ENCODE measurements around the gene ARFGAP2.

Gene ARFGAP2

GRCh38 chr11:47186076-47186699, 9.5 kb upstream of the ARFGAP2 start, which contains the start of gene PACSIN3 (continued):
- TF ChIP-seq, protein P1, sequence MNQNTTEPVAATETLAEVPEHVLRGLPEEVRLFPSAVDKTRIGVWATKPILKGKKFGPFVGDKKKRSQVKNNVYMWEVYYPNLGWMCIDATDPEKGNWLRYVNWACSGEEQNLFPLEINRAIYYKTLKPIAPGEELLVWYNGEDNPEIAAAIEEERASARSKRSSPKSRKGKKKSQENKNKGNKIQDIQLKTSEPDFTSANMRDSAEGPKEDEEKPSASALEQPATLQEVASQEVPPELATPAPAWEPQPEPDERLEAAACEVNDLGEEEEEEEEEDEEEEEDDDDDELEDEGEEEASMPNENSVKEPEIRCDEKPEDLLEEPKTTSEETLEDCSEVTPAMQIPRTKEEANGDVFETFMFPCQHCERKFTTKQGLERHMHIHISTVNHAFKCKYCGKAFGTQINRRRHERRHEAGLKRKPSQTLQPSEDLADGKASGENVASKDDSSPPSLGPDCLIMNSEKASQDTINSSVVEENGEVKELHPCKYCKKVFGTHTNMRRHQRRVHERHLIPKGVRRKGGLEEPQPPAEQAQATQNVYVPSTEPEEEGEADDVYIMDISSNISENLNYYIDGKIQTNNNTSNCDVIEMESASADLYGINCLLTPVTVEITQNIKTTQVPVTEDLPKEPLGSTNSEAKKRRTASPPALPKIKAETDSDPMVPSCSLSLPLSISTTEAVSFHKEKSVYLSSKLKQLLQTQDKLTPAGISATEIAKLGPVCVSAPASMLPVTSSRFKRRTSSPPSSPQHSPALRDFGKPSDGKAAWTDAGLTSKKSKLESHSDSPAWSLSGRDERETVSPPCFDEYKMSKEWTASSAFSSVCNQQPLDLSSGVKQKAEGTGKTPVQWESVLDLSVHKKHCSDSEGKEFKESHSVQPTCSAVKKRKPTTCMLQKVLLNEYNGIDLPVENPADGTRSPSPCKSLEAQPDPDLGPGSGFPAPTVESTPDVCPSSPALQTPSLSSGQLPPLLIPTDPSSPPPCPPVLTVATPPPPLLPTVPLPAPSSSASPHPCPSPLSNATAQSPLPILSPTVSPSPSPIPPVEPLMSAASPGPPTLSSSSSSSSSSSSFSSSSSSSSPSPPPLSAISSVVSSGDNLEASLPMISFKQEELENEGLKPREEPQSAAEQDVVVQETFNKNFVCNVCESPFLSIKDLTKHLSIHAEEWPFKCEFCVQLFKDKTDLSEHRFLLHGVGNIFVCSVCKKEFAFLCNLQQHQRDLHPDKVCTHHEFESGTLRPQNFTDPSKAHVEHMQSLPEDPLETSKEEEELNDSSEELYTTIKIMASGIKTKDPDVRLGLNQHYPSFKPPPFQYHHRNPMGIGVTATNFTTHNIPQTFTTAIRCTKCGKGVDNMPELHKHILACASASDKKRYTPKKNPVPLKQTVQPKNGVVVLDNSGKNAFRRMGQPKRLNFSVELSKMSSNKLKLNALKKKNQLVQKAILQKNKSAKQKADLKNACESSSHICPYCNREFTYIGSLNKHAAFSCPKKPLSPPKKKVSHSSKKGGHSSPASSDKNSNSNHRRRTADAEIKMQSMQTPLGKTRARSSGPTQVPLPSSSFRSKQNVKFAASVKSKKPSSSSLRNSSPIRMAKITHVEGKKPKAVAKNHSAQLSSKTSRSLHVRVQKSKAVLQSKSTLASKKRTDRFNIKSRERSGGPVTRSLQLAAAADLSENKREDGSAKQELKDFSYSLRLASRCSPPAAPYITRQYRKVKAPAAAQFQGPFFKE (tag by site-specific recombination; IDR thresholded peaks at IDR 0.05; ENCODE audit: borderline replicate concordance) = no peak
- TF ChIP-seq ZNF768 (tag by site-specific recombination; IDR thresholded peaks at IDR 0.05) (no peak), RBAK (tag by site-specific recombination; IDR thresholded peaks at IDR 0.05) (no peak), ZNF202 (tag by site-specific recombination; IDR thresholded peaks at IDR 0.05; ENCODE audit: borderline replicate concordance) (no peak), ZNF404 (tag by site-specific recombination; IDR thresholded peaks at IDR 0.05) (no peak), YY1 (tag by site-specific recombination; IDR thresholded peaks at IDR 0.05) (no peak), ZNF433 (tag by site-specific recombination; IDR thresholded peaks at IDR 0.05; ENCODE audit: low read depth) (no peak), MYNN (tag by site-specific recombination; IDR thresholded peaks at IDR 0.05; ENCODE audit: borderline replicate concordance) (no peak), ZNF521 (tag by site-specific recombination; IDR thresholded peaks at IDR 0.05) (no peak), ZNF777 (tag by site-specific recombination; IDR thresholded peaks at IDR 0.05; ENCODE audit: borderline replicate concordance) (no peak), ZNF677 (tag by site-specific recombination; IDR thresholded peaks at IDR 0.05) (no peak), ZNF621 (tag by site-specific recombination; IDR thresholded peaks at IDR 0.05) (no peak), ZNF664 (tag by site-specific recombination; IDR thresholded peaks at IDR 0.05) (no peak), KLF16 (tag by site-specific recombination; IDR thresholded peaks at IDR 0.05) (no peak), ZNF596 (tag by site-specific recombination; IDR thresholded peaks at IDR 0.05) (no peak)
- TF ChIP-seq, protein P2, sequence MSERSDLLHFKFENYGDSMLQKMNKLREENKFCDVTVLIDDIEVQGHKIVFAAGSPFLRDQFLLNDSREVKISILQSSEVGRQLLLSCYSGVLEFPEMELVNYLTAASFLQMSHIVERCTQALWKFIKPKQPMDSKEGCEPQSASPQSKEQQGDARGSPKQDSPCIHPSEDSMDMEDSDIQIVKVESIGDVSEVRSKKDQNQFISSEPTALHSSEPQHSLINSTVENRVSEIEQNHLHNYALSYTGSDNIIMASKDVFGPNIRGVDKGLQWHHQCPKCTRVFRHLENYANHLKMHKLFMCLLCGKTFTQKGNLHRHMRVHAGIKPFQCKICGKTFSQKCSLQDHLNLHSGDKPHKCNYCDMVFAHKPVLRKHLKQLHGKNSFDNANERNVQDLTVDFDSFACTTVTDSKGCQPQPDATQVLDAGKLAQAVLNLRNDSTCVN (tag by site-specific recombination; optimal IDR thresholded peaks at IDR 0.05) = peak; percentile 63
- TF ChIP-seq, protein P3, sequence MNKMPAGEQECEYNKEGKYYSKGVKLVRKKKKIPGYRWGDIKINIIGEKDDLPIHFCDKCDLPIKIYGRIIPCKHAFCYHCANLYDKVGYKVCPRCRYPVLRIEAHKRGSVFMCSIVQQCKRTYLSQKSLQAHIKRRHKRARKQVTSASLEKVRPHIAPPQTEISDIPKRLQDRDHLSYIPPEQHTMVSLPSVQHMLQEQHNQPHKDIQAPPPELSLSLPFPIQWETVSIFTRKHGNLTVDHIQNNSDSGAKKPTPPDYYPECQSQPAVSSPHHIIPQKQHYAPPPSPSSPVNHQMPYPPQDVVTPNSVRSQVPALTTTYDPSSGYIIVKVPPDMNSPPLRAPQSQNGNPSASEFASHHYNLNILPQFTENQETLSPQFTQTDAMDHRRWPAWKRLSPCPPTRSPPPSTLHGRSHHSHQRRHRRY (tag by site-specific recombination; IDR thresholded peaks at IDR 0.05) = no peak

GRCh38 chr11:47185305-47186075, 8.8 kb upstream of the ARFGAP2 start:
- ChIA-PET CTCF (interaction anchor here (0.7 to 1.6 kb wide), 8 partner anchors 19 to 536 kb away, joined by 3 to 6 read pairs (median 4); no protein-coding TSS in a partner anchor), POLR2A (interaction anchor here (0.6 to 2.8 kb wide), 12 partner anchors 13 to 468 kb away, joined by 3 to 46 read pairs (median 4); partner anchors contain the start of genes ACP2 and DDB2)
- Histone ChIP-seq H3K36me3 (ENCODE audit: control insufficient read depth in 2 of 2, insufficient read depth in 1 of 2, low read length in 2 of 2) (peaks cover 0 to 19% of the 10 kb centered on the region in 2 experiments; a peak in 2 of 3 replicates), H3K9me3 (ENCODE audit: control insufficient read depth, insufficient read depth, low read depth, low read length) (no peaks in the 10 kb centered on the region), H3K4me1 (ENCODE audit: control insufficient read depth, insufficient read depth, low read length) (peaks cover 9% of the 10 kb centered on the region), H3K4me3 (ENCODE audit: low read depth, low read length) (peak overlapping the region; percentile 73), H3K27ac (ENCODE audit: extremely low read depth, low read depth, low read length) (peak overlapping the region; percentile 72; the same call in 1 of the 2 replicates)
- TF ChIP-seq GLIS1 (tag by site-specific recombination; IDR thresholded peaks at IDR 0.05) (peak; percentile 43; the same call in 1 of the 2 replicates), ZNF114 (tag by site-specific recombination; IDR thresholded peaks at IDR 0.05) (no peak), KLF7 (tag by site-specific recombination; IDR thresholded peaks at IDR 0.05; ENCODE audit: borderline replicate concordance) (no peak), ZBTB20 (tag by site-specific recombination; IDR thresholded peaks at IDR 0.05) (peak; percentile 88), ZNF280C (tag by site-specific recombination; IDR thresholded peaks at IDR 0.05) (no peak), SCRT1 (tag by site-specific recombination; IDR thresholded peaks at IDR 0.05; ENCODE audit: borderline replicate concordance) (peak; percentile 85)

Measured in HEK293 (cell line).